ENCODE data around the gene TMEM233. TPM values are rescaled to one million over a fixed set of nuclear protein-coding genes. Genes with fewer than 3 reads are reported as not detected.

TMEM233 gene
- total RNA-seq, 1 experiment from 2014 or later: not detected

GRCh38 chr12:119669744-119670472 is 76.3 kb downstream of the TMEM233 start:
- Mint-ChIP-seq H3K27me3 (ENCODE audit: insufficient read depth, unreplicated experiment) (no peaks in the 10 kb centered on the region), H3K4me1 (ENCODE audit: insufficient read depth, unreplicated experiment) (peaks cover 19% of the 10 kb centered on the region), H3K4me3 (ENCODE audit: unreplicated experiment) (peak overlapping the region; percentile 64), H3K36me3 (ENCODE audit: insufficient read depth, unreplicated experiment) (peaks cover 51% of the 10 kb centered on the region), H3K9me3 (ENCODE audit: unreplicated experiment) (no peaks in the 10 kb centered on the region), H3K27ac (ENCODE audit: low read depth, unreplicated experiment) (no peak overlapping the region)
- DNase-seq (ENCODE audit: unreplicated experiment): no peak
- ChIA-PET POLR2A (interaction anchor here (0.6 to 1.6 kb wide), 2 partner anchors 12 to 139 kb away, joined by 3 to 5 read pairs; no protein-coding TSS in a partner anchor), CTCF (interaction anchor here (0.5 to 1.2 kb wide), 3 partner anchors 12 to 1677 kb away, joined by 3 to 4 read pairs (median 3); no protein-coding TSS in a partner anchor)
- intact Hi-C loops (cut with micrococcal nuclease): loop anchor here (5.0 to 10.0 kb wide), 3 partner anchors 112 to 1265 kb away; no protein-coding TSS in a partner anchor
- no peak for TF ChIP-seq CTCF (IDR thresholded peaks at IDR 0.05; ENCODE audit: unreplicated experiment)
- BruUV-seq (replicated peaks): no TSS peak

GRCh38 chr12:119671070-119671469 is 77.5 kb downstream of the TMEM233 start:
- intact Hi-C loops (cut with micrococcal nuclease): no loop called here
- H3K27me3 Mint-ChIP-seq (ENCODE audit: insufficient read depth, unreplicated experiment): no peaks in the 10 kb centered on the region
- peaks cover 62% of the 10 kb centered on the region for H3K36me3 Mint-ChIP-seq (ENCODE audit: insufficient read depth, unreplicated experiment)
- H3K9me3 Mint-ChIP-seq (ENCODE audit: unreplicated experiment): no peaks in the 10 kb centered on the region
- peaks cover 19% of the 10 kb centered on the region for H3K4me1 Mint-ChIP-seq (ENCODE audit: insufficient read depth, unreplicated experiment)
- BruUV-seq (replicated peaks): no TSS peak
- H3K27ac Mint-ChIP-seq (ENCODE audit: low read depth, unreplicated experiment): no peak overlapping the region
- no peak overlapping the region for H3K4me3 Mint-ChIP-seq (ENCODE audit: unreplicated experiment)
- TF ChIP-seq CTCF (IDR thresholded peaks at IDR 0.05; ENCODE audit: unreplicated experiment): no peak
- ChIA-PET POLR2A (interaction anchor here (1.6 kb wide), 1 partner anchor 11 kb away, joined by 5 read pairs; no protein-coding TSS in a partner anchor), CTCF (no interaction called here)
- DNase-seq (ENCODE audit: unreplicated experiment): no peak

GRCh38 chr12:119672194-119672593 is 78.6 kb downstream of the TMEM233 start:
- intact Hi-C loops (cut with micrococcal nuclease): no loop called here
- Mint-ChIP-seq H3K27me3 (ENCODE audit: insufficient read depth, unreplicated experiment) (no peaks in the 10 kb centered on the region), H3K36me3 (ENCODE audit: insufficient read depth, unreplicated experiment) (peaks cover 73% of the 10 kb centered on the region), H3K4me3 (ENCODE audit: unreplicated experiment) (no peak overlapping the region), H3K9me3 (ENCODE audit: unreplicated experiment) (no peaks in the 10 kb centered on the region), H3K4me1 (ENCODE audit: insufficient read depth, unreplicated experiment) (peaks cover 15% of the 10 kb centered on the region), H3K27ac (ENCODE audit: low read depth, unreplicated experiment) (no peak overlapping the region)
- no peak for DNase-seq (ENCODE audit: unreplicated experiment)
- POLR2A ChIA-PET: no interaction called here
- no peak for TF ChIP-seq CTCF (IDR thresholded peaks at IDR 0.05; ENCODE audit: unreplicated experiment)
- CTCF ChIA-PET: interaction anchor here (0.6 to 1.0 kb wide), 2 partner anchors 126 to 258 kb away, joined by 3 to 4 read pairs; no protein-coding TSS in a partner anchor
- no TSS peak for BruUV-seq (replicated peaks)

GRCh38 chr12:119673634-119674033 is 80.1 kb downstream of the TMEM233 start:
- no peak overlapping the region for H3K27ac Mint-ChIP-seq (ENCODE audit: low read depth, unreplicated experiment)
- peaks cover 88% of the 10 kb centered on the region for H3K36me3 Mint-ChIP-seq (ENCODE audit: insufficient read depth, unreplicated experiment)
- ChIA-PET POLR2A (interaction anchor here (1.2 kb wide), 1 partner anchor 1301 kb away, joined by 3 read pairs; the partner anchor contains the start of gene TAOK3), CTCF (interaction anchor here (0.5 to 0.7 kb wide), 2 partner anchors 86 to 1298 kb away, joined by 3 read pairs; no protein-coding TSS in a partner anchor)
- no peak overlapping the region for H3K4me3 Mint-ChIP-seq (ENCODE audit: unreplicated experiment)
- intact Hi-C loops (cut with micrococcal nuclease): no loop called here
- no peaks in the 10 kb centered on the region for H3K9me3 Mint-ChIP-seq (ENCODE audit: unreplicated experiment)
- peaks cover 11% of the 10 kb centered on the region for H3K4me1 Mint-ChIP-seq (ENCODE audit: insufficient read depth, unreplicated experiment)
- BruUV-seq (replicated peaks): no TSS peak
- TF ChIP-seq CTCF (IDR thresholded peaks at IDR 0.05; ENCODE audit: unreplicated experiment): no peak
- H3K27me3 Mint-ChIP-seq (ENCODE audit: insufficient read depth, unreplicated experiment): no peaks in the 10 kb centered on the region
- DNase-seq (ENCODE audit: unreplicated experiment): no peak

Measured in MCF 10A (cell line).